Breast epithelium (tissue), 4 donors: Measurements from ENCODE around the gene LNPK. TPM values are rescaled to one million over a fixed set of nuclear protein-coding genes. Genes with fewer than 3 reads are reported as not detected.

ENCODE experiments used
- DNase-seq, 2 donors: peaks; one replicate each; pipeline ENCODE4 v3.0.0-alpha.2; 2019; ENCODE audit warnings: low spot score in 2 of 2
- H3K27ac ChIP-seq, 2 donors: fragments of 200-600 bp; sonication (generic) in 1 of 2; one replicate each; pipeline ENCODE4 v1.5.1; 2016 to 2019; ENCODE audit warnings: mild to moderate bottlenecking in 1 of 2
- H3K27me3 ChIP-seq, 2 donors: fragments of 200-600 bp; sonication (generic) in 1 of 2; one replicate each; pipeline versions ENCODE4 v1.5.1 to v1.6.0; 2017 to 2019; ENCODE audit warnings: control low read depth in 1 of 2, mild to moderate bottlenecking in 1 of 2
- H3K36me3 ChIP-seq: fragments of 200-600 bp; one replicate; pipeline ENCODE4 v1.5.1; 2019
- H3K4me1 ChIP-seq, 2 donors: fragments of 200-600 bp; sonication (generic); one replicate each; pipeline ENCODE4 v1.5.1; 2016 to 2019; ENCODE audit warnings: control low read depth in 1 of 2
- H3K4me3 ChIP-seq, 3 donors: fragments of 200-600 bp; sonication (generic); 1 replicate in 2 of 3; 2 replicates in 1 of 3; pipeline ENCODE4 v1.5.1; 2016 to 2019; ENCODE audit warnings: mild to moderate bottlenecking in 3 of 3, moderate library complexity in 2 of 3
- H3K9me3 ChIP-seq, 2 donors: fragments of 200-600 bp; sonication (generic) in 1 of 2; one replicate each; pipeline ENCODE4 v1.5.1; 2016 to 2019; ENCODE audit warnings: control low read depth in 1 of 2
- CTCF ChIP-seq, 3 donors: fragments of 450-650 bp; IDR thresholded peaks; one replicate each; pipeline ENCODE4 v1.5.1; 2016 to 2017; ENCODE audit warnings: antibody characterized with exemption in 3 of 3, mild to moderate bottlenecking in 3 of 3, moderate library complexity in 3 of 3
- POLR2A ChIP-seq: fragments of 450-650 bp; IDR thresholded peaks from one replicate; pipeline ENCODE4 v1.6.1; 2016; ENCODE audit warnings: antibody characterized with exemption, mild to moderate bottlenecking, moderate library complexity
- POLR2AphosphoS5 ChIP-seq, 3 donors: sonication (generic); formaldehyde crosslinking; IDR thresholded peaks; one replicate each; pipeline ENCODE4 v1.6.1; 2017; ENCODE audit warnings: antibody characterized with exemption in 3 of 3
- intact Hi-C: fragments of 100-400 bp; cut with DNase I; formaldehyde crosslinking; loops from one replicate; pipeline ENCODE4 v1.15.1; 2023; ENCODE audit warnings: low total_unique reads
- total RNA-seq, 3 donors: library from RNA; depleted of rRNA; stranded (reverse); fragments of >200 nt; gene quantifications; one replicate each; pipeline ENCODE4 v1.1.0, GENCODE V29; 2016

Gene LNPK
- total RNA-seq, 3 donors from 2014 or later, result 20.0 to 30.3 (median 23.8) TPM

- intact Hi-C loops, result no loop called here
Measured at GRCh38 chr2:175890636-175891242, 111.3 kb downstream of the LNPK start.

GRCh38 chr2:175889701-175890302 lies 112.3 kb downstream of the LNPK start:
- no peak overlapping the region for H3K4me3 ChIP-seq
- no peak overlapping the region for H3K27ac ChIP-seq
- intact Hi-C loops, result no loop called here
- no peaks in the 10 kb centered on the region for H3K9me3 ChIP-seq
- no peaks in the 10 kb centered on the region for H3K4me1 ChIP-seq
- no peaks in the 10 kb centered on the region for H3K36me3 ChIP-seq
- TF ChIP-seq POLR2A (no peak), POLR2AphosphoS5 (IDR thresholded peaks at IDR 0.05) (no peak), CTCF (IDR thresholded peaks at IDR 0.05) (no peak)
- DNase-seq, result no peak
- H3K27me3 ChIP-seq, result no peaks in the 10 kb centered on the region

More at GRCh38 chr2:175890636-175891242, 111.3 kb downstream of the LNPK start:
- Histone ChIP-seq H3K36me3 (no peaks in the 10 kb centered on the region), H3K27ac (no peak overlapping the region), H3K4me1 (no peaks in the 10 kb centered on the region), H3K27me3 (no peaks in the 10 kb centered on the region), H3K9me3 (no peaks in the 10 kb centered on the region), H3K4me3 (no peak overlapping the region)
- no peak for TF ChIP-seq POLR2AphosphoS5 (IDR thresholded peaks at IDR 0.05)
- TF ChIP-seq POLR2A, result no peak
- TF ChIP-seq CTCF (IDR thresholded peaks at IDR 0.05), result no peak
- DNase-seq, result no peak

GRCh38 chr2:175887776-175888175 lies 114.3 kb downstream of the LNPK start:
- intact Hi-C loops, result no loop called here
- H3K27me3 ChIP-seq, result peaks cover 0 to 4% of the 10 kb centered on the region in 2 donors
- no peak overlapping the region for H3K27ac ChIP-seq
- no peak for TF ChIP-seq POLR2AphosphoS5 (IDR thresholded peaks at IDR 0.05)
- no peak for TF ChIP-seq POLR2A
- no peak for TF ChIP-seq CTCF (IDR thresholded peaks at IDR 0.05)
- no peak overlapping the region for H3K4me3 ChIP-seq
- no peak for DNase-seq
- no peaks in the 10 kb centered on the region for H3K4me1 ChIP-seq
- H3K9me3 ChIP-seq, result no peaks in the 10 kb centered on the region
- H3K36me3 ChIP-seq, result no peaks in the 10 kb centered on the region

GRCh38 chr2:175884697-175885393 lies 117.2 kb downstream of the LNPK start:
- H3K9me3 ChIP-seq, result no peaks in the 10 kb centered on the region
- intact Hi-C loops, result no loop called here
- TF ChIP-seq CTCF (IDR thresholded peaks at IDR 0.05), result no peak
- no peak for TF ChIP-seq POLR2A
- TF ChIP-seq POLR2AphosphoS5 (IDR thresholded peaks at IDR 0.05), result no peak
- no peaks in the 10 kb centered on the region for H3K36me3 ChIP-seq
- no peak for DNase-seq
- peaks cover 0 to 4% of the 10 kb centered on the region in 2 donors for H3K27me3 ChIP-seq
- H3K27ac ChIP-seq, result no peak overlapping the region
- H3K4me1 ChIP-seq, result no peaks in the 10 kb centered on the region
- no peak overlapping the region for H3K4me3 ChIP-seq
